GM21367 (cell line): ENCODE results near the gene HERC4.
A peak's percentile ranks its signal among the peaks of the same experiment; 100 is the strongest.
"Not testable (repeated sequence)": the region's sequence is repeated elsewhere in the genome, so short reads cannot be mapped to it uniquely, and the experiment has no call there.

Experiments
- ATAC-seq: cut with Tn5 transposase; IDR thresholded peaks from one replicate; pipeline ENCODE4 v1.9.1; 2021; ENCODE audit not compliant: unreplicated experiment

Gene HERC4

DNA sequence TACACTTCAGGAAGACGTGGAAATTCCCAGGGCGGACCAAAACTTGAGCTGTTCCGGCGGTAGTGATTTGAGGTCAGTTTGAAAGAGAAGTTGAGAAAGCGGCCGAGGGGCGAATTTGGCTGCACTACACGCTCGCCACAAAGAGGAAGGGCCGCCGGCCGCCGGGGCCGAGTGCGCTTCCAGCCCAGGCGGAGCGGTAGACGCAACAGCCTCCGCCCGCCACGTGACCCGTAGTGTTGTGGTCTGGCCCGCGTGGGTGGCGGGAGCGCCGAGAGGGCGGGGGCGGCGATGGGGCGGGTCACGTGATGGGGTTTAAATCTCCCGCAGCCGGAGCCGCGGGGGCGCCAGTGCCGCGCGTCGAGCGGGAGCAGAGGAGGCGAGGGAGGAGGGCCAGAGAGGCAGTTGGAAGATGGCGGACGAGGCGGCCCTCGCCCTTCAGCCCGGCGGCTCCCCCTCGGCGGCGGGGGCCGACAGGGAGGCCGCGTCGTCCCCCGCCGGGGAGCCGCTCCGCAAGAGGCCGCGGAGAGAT is 190.7 kb downstream of the HERC4 start, which contains the start of gene SIRT1:
TSS of gene SIRT1 (plus strand) at position 344 of the 529 bp plus-strand sequence. CDS start at position 410, 66 bp downstream.
- ATAC-seq: peak; percentile 84

DNA sequence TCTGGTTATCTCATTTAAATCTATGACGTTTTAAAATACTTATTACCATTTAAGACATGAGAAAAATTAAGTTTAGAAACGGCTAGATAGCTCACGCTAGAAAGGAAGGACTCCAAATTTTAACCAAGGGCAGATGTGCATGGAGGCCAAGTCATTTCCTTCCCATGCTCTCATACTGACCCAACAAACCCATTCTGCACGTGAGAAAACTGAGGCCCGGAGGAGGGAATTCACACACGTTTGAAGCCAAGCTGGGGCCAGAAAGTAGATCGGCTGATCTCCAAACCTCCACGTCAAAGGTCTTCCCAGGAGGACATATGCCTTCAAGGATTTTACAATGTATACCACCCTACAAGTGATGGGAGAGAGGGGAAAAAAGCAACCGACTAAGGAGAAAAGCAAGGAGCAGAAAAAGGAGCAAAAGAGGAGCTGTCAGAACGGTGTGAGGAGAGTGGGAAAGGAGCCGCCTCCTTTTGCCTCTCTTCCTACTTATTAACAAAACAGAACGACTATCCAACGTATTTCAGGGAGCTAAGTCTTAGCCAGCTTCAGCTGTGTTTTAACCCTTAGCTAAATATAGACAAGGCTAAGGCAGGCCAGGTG is 191.3 kb downstream of the HERC4 start:
- ATAC-seq: no peak

DNA sequence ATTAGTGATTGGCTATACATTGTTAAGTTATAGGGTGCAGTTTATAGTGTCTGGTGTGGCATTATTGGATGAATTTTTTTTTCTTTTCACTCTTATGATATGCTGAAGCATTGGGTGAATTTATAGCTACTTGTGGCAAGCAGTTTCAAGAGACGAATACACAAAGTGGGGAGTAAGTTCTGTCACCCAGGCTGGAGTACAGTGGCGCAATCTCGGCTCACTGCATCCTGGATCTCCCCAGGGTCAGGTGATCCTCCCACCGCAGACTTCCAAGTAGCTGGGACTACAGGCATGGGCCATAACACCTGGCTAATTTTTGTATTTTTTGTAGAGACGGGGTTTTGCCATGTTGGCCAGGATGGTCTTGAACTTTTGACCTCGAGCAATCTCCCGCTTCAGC is 196.9 kb downstream of the HERC4 start:
- no peak for ATAC-seq

DNA sequence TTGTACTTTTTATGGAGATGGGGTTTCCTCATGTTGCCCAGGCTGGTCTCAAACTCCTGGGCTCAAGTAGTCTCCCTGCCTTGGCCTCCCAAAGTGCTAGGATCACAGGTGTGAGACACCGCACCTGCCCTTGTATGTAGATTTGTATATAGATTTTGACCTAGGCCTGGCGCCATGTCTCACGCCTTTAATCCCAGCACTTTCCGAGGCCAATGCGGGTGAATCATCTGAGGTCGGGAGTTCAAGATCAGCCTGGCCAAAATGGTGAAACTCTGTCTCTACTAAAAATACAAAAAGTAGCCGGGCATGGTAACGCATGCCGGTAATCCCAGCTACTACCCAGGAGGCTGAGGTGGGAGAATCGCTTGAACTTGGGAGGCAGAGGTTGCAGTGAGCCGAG is 197.7 kb downstream of the HERC4 start:
- not testable (repeated sequence) for ATAC-seq

DNA sequence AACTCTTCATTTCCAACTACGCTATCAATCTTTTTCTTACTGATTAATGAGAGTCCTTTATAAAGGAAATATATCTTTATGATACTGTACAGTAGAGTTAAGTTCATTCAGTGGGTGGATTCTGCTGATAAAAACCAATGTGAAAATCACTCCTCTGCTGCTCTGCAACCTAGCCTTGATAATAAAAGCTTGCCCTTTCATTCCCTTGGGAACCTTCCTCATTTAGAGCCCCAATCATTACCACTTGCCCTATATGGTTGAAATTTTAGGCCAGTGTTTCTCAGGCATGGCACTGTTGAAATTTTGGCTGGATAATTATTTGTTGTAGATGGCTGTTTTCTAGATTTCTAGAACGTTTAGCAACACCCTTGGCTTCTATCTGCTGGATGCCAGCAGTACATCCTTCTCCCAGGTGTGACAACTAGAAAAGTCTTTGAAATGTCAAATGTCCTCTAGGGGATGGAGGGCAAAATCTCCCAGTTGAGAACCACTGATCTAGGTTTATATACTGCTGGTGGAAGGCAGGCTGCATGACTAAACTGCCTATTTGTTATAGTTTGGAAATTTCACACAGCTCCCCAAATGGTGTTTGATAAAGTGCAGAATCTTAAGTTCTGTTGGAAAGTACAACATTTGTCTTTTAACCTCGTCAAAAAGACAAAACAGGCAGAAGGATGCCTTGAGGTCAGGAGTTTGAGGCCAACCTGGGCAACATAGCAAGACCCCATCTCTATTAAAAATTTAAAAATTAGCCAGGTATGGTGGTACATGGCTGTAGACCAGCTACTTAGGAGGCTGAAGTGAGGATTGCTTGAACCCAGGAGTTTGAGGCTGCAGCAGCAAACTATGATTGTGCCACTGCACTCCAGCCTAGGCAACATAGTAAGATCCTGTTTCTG is 199.5 kb downstream of the HERC4 start:
- ATAC-seq: no peak
